Measurements from ENCODE around the gene ZNF286A. TPM values are rescaled to one million over a fixed set of nuclear protein-coding genes. Genes with fewer than 3 reads are reported as not detected.
A peak's percentile ranks its signal among the peaks of the same experiment; 100 is the strongest.
"Not testable (repeated sequence)": the region's sequence is repeated elsewhere in the genome, so short reads cannot be mapped to it uniquely, and the experiment has no call there.

ZNF286A gene
- total and polyA plus RNA-seq, 2 donors (not counting 1 experiment from before 2014, with no cell fraction given) = 31.3 to 45.9 TPM

DNA sequence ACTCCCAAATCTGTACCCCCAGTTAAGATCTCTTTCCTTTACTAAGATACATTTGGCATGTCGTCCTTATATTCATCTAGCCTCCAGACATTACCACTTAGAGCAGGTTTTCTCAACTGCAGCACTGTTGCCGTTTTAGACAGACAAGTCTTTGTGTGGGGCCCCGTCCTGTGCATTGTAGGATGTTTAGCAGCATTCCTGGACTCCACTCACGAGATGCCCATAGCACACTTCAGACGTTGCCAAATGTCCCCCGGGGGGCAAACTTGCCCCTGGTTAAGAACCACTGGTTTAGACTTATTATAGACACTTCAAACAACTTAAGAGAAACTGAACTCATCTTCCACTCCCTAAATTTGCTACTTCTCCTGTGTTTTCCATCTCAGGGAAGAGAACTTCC, 23.6 kb upstream of the ZNF286A start:
- not testable (repeated sequence) for H3K36me3 ChIP-seq (ENCODE audit: control insufficient read depth, insufficient read depth, low read length); H2AFZ ChIP-seq (ENCODE audit: low read length); H3K4me1 ChIP-seq (ENCODE audit: control insufficient read depth, extremely low read depth, insufficient read depth, low read length); H3K4me2 ChIP-seq (ENCODE audit: extremely low read depth, insufficient read depth, low read length); H3K27me3 ChIP-seq (ENCODE audit: control insufficient read depth, insufficient read depth, low read length); H3K4me3 ChIP-seq (replicated peaks in 1 of 4; ENCODE audit: control extremely low read depth in 1 of 4, insufficient read depth in 1 of 4, low read depth in 3 of 4, low read length in 4 of 4); H3K9me3 ChIP-seq (ENCODE audit: control insufficient read depth, insufficient read depth, low read depth, low read length); H3K79me2 ChIP-seq (ENCODE audit: control insufficient read depth, insufficient read depth, low read length); H3K27ac ChIP-seq (ENCODE audit: insufficient read depth, low read length); H4K20me1 ChIP-seq (ENCODE audit: control insufficient read depth, extremely low read depth, insufficient read depth, low read length); DNase-seq (ENCODE audit: low read depth in 2 of 2); H3K9ac ChIP-seq (ENCODE audit: insufficient read depth, low read length)

DNA sequence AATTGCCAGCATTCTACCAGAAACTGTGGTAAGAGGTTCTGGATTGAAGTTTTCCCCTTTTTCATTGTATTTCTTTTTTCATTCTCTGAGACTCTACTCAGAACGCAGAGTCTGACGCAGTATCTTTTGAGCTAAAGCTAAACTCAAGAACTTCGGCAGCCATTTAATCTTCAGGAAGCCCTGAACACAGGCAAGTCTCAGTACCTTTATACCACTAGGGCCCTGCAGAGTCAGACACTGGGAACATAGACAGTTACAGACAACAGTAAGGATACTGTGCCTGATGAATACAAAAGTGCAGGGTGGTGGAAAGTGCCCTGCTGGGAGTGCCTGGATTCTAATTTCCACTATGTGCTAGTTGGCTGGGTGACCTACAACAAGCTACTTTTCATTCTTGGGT, 16.4 kb upstream of the ZNF286A start:
- not testable (repeated sequence) for H2AFZ ChIP-seq (ENCODE audit: low read length); H3K9me3 ChIP-seq (ENCODE audit: control insufficient read depth, insufficient read depth, low read depth, low read length); H3K27ac ChIP-seq (ENCODE audit: insufficient read depth, low read length); H3K79me2 ChIP-seq (ENCODE audit: control insufficient read depth, insufficient read depth, low read length); H4K20me1 ChIP-seq (ENCODE audit: control insufficient read depth, extremely low read depth, insufficient read depth, low read length); H3K4me2 ChIP-seq (ENCODE audit: extremely low read depth, insufficient read depth, low read length); DNase-seq (ENCODE audit: low read depth in 2 of 2); H3K36me3 ChIP-seq (ENCODE audit: control insufficient read depth, insufficient read depth, low read length); H3K4me1 ChIP-seq (ENCODE audit: control insufficient read depth, extremely low read depth, insufficient read depth, low read length); H3K9ac ChIP-seq (ENCODE audit: insufficient read depth, low read length); H3K27me3 ChIP-seq (ENCODE audit: control insufficient read depth, insufficient read depth, low read length)
- peak overlapping the region in 2 of 4 experiments; percentile 69 to 78 for H3K4me3 ChIP-seq (replicated peaks in 1 of 4; ENCODE audit: control extremely low read depth in 1 of 4, insufficient read depth in 1 of 4, low read depth in 3 of 4, low read length in 4 of 4)

DNA sequence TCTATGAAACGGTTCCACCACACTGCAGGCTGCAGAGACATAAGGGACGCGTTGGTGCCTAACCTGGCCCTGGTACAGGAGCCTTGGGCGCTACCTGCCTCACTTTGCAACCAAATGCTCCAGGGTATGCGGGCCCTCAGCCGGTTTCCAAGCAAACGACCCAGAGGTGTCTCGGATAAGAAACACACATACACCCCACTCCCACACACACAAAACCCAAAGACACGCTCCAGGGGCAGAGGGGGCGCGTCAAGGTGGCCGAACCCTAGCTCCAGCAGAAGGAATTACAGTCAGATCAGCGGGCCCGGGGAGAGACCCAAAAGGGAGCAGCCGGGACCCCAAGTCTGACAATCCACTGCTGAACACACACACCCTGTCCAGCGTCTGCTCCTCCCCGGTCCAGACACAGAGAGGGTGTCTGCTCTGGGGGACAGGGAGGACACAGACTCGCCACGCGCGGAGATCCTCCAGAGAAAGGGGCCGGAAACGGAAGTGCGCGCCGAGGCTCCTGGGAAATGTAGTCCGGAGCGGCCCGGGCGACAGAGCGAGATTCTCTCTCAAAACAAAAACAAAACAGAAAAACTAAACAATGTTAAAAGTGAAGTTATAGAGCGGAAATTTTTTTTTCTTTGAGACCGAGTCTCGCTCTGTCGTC, 15.6 kb upstream of the ZNF286A start, which contains the start of gene TRIM16:
Gene TRIM16 (minus strand): TSS at position 488 of the 655 bp plus-strand sequence. CDS start 32,702 bp downstream, outside the sequence.
- H3K9ac ChIP-seq (ENCODE audit: insufficient read depth, low read length) = peak within 1 kb of the TSS; percentile 36
- H2AFZ ChIP-seq (ENCODE audit: low read length) = peak within 1 kb of the TSS; percentile 79
- not testable (repeated sequence) for H3K27ac ChIP-seq (ENCODE audit: insufficient read depth, low read length); H3K27me3 ChIP-seq (ENCODE audit: control insufficient read depth, insufficient read depth, low read length); H3K36me3 ChIP-seq (ENCODE audit: control insufficient read depth, insufficient read depth, low read length); H4K20me1 ChIP-seq (ENCODE audit: control insufficient read depth, extremely low read depth, insufficient read depth, low read length); H3K4me1 ChIP-seq (ENCODE audit: control insufficient read depth, extremely low read depth, insufficient read depth, low read length); H3K79me2 ChIP-seq (ENCODE audit: control insufficient read depth, insufficient read depth, low read length); H3K9me3 ChIP-seq (ENCODE audit: control insufficient read depth, insufficient read depth, low read depth, low read length)
- H3K4me2 ChIP-seq (ENCODE audit: extremely low read depth, insufficient read depth, low read length) = peak within 1 kb of the TSS; percentile 90
- peak within 1 kb of the TSS; percentile 62 to 78 (median 70) for H3K4me3 ChIP-seq (replicated peaks in 1 of 4; ENCODE audit: control extremely low read depth in 1 of 4, insufficient read depth in 1 of 4, low read depth in 3 of 4, low read length in 4 of 4)
- DNase-seq (ENCODE audit: low read depth in 2 of 2) = peak; percentile 30 to 52

DNA sequence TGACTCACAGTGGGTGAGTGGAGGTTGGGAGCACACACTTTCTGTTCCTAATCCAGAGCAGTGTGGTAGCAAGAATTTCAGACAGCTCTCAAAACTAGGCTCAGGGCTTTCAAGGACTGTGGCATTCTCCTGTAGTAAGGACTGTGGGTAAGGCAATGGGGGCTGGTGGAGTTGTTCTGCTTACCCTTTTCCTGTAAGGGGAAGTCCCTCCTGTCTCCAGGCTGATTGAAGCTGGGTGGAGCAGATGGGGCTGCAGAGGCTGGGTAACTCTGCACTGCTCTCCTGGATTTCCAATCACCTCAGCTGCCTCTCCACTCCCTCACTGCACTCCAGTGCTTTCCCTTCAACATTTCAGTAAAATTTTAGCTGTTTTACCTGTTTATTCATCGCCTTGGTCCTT, 12.1 kb upstream of the ZNF286A start:
- not testable (repeated sequence) for DNase-seq (ENCODE audit: low read depth in 2 of 2); H3K9me3 ChIP-seq (ENCODE audit: control insufficient read depth, insufficient read depth, low read depth, low read length); H3K4me2 ChIP-seq (ENCODE audit: extremely low read depth, insufficient read depth, low read length); H3K4me3 ChIP-seq (replicated peaks in 1 of 4; ENCODE audit: control extremely low read depth in 1 of 4, insufficient read depth in 1 of 4, low read depth in 3 of 4, low read length in 4 of 4); H4K20me1 ChIP-seq (ENCODE audit: control insufficient read depth, extremely low read depth, insufficient read depth, low read length); H2AFZ ChIP-seq (ENCODE audit: low read length); H3K36me3 ChIP-seq (ENCODE audit: control insufficient read depth, insufficient read depth, low read length); H3K27me3 ChIP-seq (ENCODE audit: control insufficient read depth, insufficient read depth, low read length); H3K79me2 ChIP-seq (ENCODE audit: control insufficient read depth, insufficient read depth, low read length); H3K9ac ChIP-seq (ENCODE audit: insufficient read depth, low read length); H3K27ac ChIP-seq (ENCODE audit: insufficient read depth, low read length); H3K4me1 ChIP-seq (ENCODE audit: control insufficient read depth, extremely low read depth, insufficient read depth, low read length)

DNA sequence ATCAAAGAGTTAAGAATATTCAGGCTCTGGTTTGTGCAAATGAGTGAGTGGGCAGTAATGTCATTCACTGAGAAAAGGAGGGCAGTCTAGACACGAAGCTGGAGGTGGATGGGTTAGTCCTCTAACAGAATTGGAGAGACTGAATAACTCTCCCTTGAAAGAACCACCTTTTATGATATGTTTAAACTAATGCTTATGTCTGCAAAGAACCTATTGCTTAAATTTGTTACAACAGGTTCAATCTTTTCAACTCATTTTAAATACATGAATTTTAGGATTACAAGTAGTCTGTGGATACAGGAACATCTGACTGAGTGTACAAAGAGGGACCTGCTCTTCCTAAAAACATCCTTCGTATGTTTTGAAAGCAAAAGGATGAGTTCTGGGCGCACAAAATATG, 585 bp upstream of the ZNF286A start:
- H3K27me3 ChIP-seq (ENCODE audit: control insufficient read depth, insufficient read depth, low read length); H3K4me1 ChIP-seq (ENCODE audit: control insufficient read depth, extremely low read depth, insufficient read depth, low read length); H4K20me1 ChIP-seq (ENCODE audit: control insufficient read depth, extremely low read depth, insufficient read depth, low read length); H3K36me3 ChIP-seq (ENCODE audit: control insufficient read depth, insufficient read depth, low read length); H3K9me3 ChIP-seq (ENCODE audit: control insufficient read depth, insufficient read depth, low read depth, low read length); H3K79me2 ChIP-seq (ENCODE audit: control insufficient read depth, insufficient read depth, low read length); H3K27ac ChIP-seq (ENCODE audit: insufficient read depth, low read length): not testable (repeated sequence)
- Histone ChIP-seq H3K9ac (ENCODE audit: insufficient read depth, low read length) (peak overlapping the region; percentile 53), H3K4me2 (ENCODE audit: extremely low read depth, insufficient read depth, low read length) (peak overlapping the region; percentile 40), H2AFZ (ENCODE audit: low read length) (peak overlapping the region; percentile 88), H3K4me3 (replicated peaks in 1 of 4; ENCODE audit: control extremely low read depth in 1 of 4, insufficient read depth in 1 of 4, low read depth in 3 of 4, low read length in 4 of 4) (peak overlapping the region; percentile 52 to 65 (median 62))
- DNase-seq (ENCODE audit: low read depth in 2 of 2) = peak in 1 of 2 donors; percentile 4

DNA sequence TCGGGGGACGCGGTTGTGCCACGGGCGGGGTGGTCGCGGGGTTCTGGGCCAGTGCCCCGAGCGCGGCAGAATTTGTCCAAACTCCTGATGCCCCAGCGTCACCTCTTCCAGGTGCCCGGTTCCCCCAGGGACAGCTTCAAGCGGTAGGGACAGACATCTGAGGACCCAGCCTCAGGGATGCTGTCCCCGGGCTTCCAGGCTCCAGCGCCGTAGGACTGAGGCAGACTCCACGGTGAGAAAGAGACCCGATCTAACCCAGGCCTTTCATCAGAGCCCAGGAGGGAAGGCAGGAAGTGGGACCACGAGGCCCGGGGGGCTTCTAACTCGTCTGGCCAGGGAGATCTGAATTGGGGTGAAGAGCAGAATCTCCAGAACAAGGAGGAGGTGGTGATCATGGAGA, 385 bp downstream of the ZNF286A start:
- not testable (repeated sequence) for H3K79me2 ChIP-seq (ENCODE audit: control insufficient read depth, insufficient read depth, low read length); H3K27ac ChIP-seq (ENCODE audit: insufficient read depth, low read length); H3K4me2 ChIP-seq (ENCODE audit: extremely low read depth, insufficient read depth, low read length); H3K27me3 ChIP-seq (ENCODE audit: control insufficient read depth, insufficient read depth, low read length); DNase-seq (ENCODE audit: low read depth in 2 of 2); H3K9me3 ChIP-seq (ENCODE audit: control insufficient read depth, insufficient read depth, low read depth, low read length); H3K36me3 ChIP-seq (ENCODE audit: control insufficient read depth, insufficient read depth, low read length); H3K4me1 ChIP-seq (ENCODE audit: control insufficient read depth, extremely low read depth, insufficient read depth, low read length); H4K20me1 ChIP-seq (ENCODE audit: control insufficient read depth, extremely low read depth, insufficient read depth, low read length)
- Histone ChIP-seq H3K4me3 (replicated peaks in 1 of 4; ENCODE audit: control extremely low read depth in 1 of 4, insufficient read depth in 1 of 4, low read depth in 3 of 4, low read length in 4 of 4) (peak overlapping the region; percentile 45 to 65 (median 58)), H3K9ac (ENCODE audit: insufficient read depth, low read length) (peak overlapping the region; percentile 62), H2AFZ (ENCODE audit: low read length) (peak overlapping the region; percentile 57)

DNA sequence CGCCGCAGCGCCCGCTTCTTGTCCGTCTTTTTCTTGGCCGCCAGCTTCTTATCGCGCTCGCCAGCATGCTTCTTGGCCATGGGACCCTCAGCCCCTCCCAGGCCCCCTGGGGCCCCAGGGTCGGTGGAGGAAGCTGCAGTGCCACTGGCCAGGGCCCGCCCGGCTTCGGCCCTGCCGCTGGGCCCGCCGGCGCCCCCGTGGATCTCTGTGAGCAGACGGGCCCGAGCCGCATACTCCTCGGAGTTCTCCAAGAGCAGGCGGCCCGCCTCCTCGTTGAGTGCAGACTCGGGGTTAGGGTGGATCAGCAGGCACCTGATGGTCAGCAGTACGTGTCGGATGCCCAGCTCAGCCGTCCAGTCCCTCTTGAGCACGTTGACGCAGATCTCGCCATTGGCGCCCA, 4.7 kb downstream of the ZNF286A start:
- not testable (repeated sequence) for H3K27me3 ChIP-seq (ENCODE audit: control insufficient read depth, insufficient read depth, low read length); H3K9me3 ChIP-seq (ENCODE audit: control insufficient read depth, insufficient read depth, low read depth, low read length); H3K4me1 ChIP-seq (ENCODE audit: control insufficient read depth, extremely low read depth, insufficient read depth, low read length); H4K20me1 ChIP-seq (ENCODE audit: control insufficient read depth, extremely low read depth, insufficient read depth, low read length); H3K79me2 ChIP-seq (ENCODE audit: control insufficient read depth, insufficient read depth, low read length); H3K4me2 ChIP-seq (ENCODE audit: extremely low read depth, insufficient read depth, low read length); H3K27ac ChIP-seq (ENCODE audit: insufficient read depth, low read length); H3K4me3 ChIP-seq (replicated peaks in 1 of 4; ENCODE audit: control extremely low read depth in 1 of 4, insufficient read depth in 1 of 4, low read depth in 3 of 4, low read length in 4 of 4); H2AFZ ChIP-seq (ENCODE audit: low read length); DNase-seq (ENCODE audit: low read depth in 2 of 2); H3K9ac ChIP-seq (ENCODE audit: insufficient read depth, low read length); H3K36me3 ChIP-seq (ENCODE audit: control insufficient read depth, insufficient read depth, low read length)
